DND-41 (cell line): ENCODE results near the gene RPL35.

Source experiments
- EZH2 ChIP-seq: IDR thresholded peaks from 3 replicates; pipeline ENCODE4 v1.6.1; 2012; ENCODE audit warnings: borderline replicate concordance, low read depth, mild to moderate bottlenecking, moderate library complexity, low read length, inconsistent platforms; ENCODE audit not compliant: severe bottlenecking
- TF ChIP-seq, protein P1 (sequence below): IDR thresholded peaks from 2 replicates; pipeline ENCODE4 v1.5.1; 2012; ENCODE audit warnings: borderline replicate concordance, low read length, moderate library complexity, mild to moderate bottlenecking; ENCODE audit not compliant: poor library complexity, severe bottlenecking; ENCODE audit errors: extremely low read depth

DNA sequence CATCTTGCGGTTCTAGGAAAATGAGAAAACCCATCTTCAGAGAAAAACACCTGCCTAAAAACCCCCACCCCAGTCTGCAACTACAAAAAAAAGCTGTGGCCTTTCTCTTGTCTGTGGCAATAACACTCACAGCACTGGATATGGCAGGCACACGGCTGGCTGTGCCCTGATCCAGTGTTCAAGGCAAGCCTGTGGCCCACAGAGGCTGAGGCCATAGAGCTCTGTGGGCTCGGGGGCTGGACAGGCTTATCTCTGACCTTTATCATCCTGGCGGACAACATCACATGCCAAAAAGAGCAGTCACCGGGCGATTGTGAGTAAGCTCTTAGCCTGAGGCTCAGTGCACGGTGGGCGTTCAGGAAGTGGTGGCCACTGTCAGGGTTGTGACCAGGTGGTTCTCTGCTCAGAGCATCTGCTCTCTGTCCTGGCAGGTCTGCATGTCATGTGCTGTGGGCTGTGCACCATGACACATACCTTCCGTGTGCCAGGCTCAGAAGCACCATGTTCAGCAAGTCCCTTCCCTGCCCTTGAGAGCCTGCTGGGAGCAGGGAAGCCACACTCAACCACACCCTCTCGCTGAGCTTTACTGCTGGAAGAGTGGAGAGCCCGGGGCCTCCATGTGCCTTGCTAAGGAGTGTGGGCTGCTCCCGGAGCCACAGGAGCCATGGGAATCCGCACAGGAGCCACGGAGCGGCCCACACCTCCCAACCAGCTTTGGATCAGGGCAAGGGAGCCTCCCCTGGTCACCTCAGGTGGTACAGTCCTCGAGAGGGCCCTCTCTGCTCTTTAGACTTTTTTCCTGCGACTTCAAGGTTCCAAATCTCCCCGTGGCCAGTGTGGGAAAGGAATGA, 43.1 kb downstream of the RPL35 start:
- TF ChIP-seq, protein P1, sequence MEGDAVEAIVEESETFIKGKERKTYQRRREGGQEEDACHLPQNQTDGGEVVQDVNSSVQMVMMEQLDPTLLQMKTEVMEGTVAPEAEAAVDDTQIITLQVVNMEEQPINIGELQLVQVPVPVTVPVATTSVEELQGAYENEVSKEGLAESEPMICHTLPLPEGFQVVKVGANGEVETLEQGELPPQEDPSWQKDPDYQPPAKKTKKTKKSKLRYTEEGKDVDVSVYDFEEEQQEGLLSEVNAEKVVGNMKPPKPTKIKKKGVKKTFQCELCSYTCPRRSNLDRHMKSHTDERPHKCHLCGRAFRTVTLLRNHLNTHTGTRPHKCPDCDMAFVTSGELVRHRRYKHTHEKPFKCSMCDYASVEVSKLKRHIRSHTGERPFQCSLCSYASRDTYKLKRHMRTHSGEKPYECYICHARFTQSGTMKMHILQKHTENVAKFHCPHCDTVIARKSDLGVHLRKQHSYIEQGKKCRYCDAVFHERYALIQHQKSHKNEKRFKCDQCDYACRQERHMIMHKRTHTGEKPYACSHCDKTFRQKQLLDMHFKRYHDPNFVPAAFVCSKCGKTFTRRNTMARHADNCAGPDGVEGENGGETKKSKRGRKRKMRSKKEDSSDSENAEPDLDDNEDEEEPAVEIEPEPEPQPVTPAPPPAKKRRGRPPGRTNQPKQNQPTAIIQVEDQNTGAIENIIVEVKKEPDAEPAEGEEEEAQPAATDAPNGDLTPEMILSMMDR = no peak
- no peak for TF ChIP-seq EZH2
